Measurements from ENCODE around the gene NAV2.

Gene NAV2

GRCh38 chr11:19952911-19953310 is 240.3 kb downstream of the NAV2 start:
- no peak for TF ChIP-seq CTCF (IDR thresholded peaks at IDR 0.05; ENCODE audit: low read depth, low read length)
- no peak for DNase-seq (ENCODE audit: low read depth, low spot score)
- in situ Hi-C loops (cut with HindIII; ENCODE audit: low sequenced_read_pairs), result no loop called here
- no peak overlapping the region for H3K4me3 ChIP-seq (ENCODE audit: low read depth, low read length)

- in situ Hi-C loops (cut with HindIII; ENCODE audit: low sequenced_read_pairs), result no loop called here
- no peak overlapping the region for H3K4me3 ChIP-seq (ENCODE audit: low read depth, low read length)
- no peak for TF ChIP-seq CTCF (IDR thresholded peaks at IDR 0.05; ENCODE audit: low read depth, low read length)
- DNase-seq (ENCODE audit: low read depth, low spot score), result peak; percentile 63
These were observed 240.7 kb downstream of the NAV2 start for GRCh38 chr11:19953336-19953735.

GRCh38 chr11:19953909-19954308 is 241.3 kb downstream of the NAV2 start:
- peak; percentile 73 for TF ChIP-seq CTCF (IDR thresholded peaks at IDR 0.05; ENCODE audit: low read depth, low read length)
- in situ Hi-C loops (cut with HindIII; ENCODE audit: low sequenced_read_pairs), result no loop called here
- peak; percentile 94 for DNase-seq (ENCODE audit: low read depth, low spot score)
- H3K4me3 ChIP-seq (ENCODE audit: low read depth, low read length), result no peak overlapping the region

GRCh38 chr11:19954899-19955298 is 242.3 kb downstream of the NAV2 start:
- in situ Hi-C loops (cut with HindIII; ENCODE audit: low sequenced_read_pairs), result no loop called here
- DNase-seq (ENCODE audit: low read depth, low spot score), result no peak
- TF ChIP-seq CTCF (IDR thresholded peaks at IDR 0.05; ENCODE audit: low read depth, low read length), result no peak
- H3K4me3 ChIP-seq (ENCODE audit: low read depth, low read length), result no peak overlapping the region

- no peak for DNase-seq (ENCODE audit: low read depth, low spot score)
- in situ Hi-C loops (cut with HindIII; ENCODE audit: low sequenced_read_pairs), result no loop called here
- no peak for TF ChIP-seq CTCF (IDR thresholded peaks at IDR 0.05; ENCODE audit: low read depth, low read length)
- H3K4me3 ChIP-seq (ENCODE audit: low read depth, low read length), result no peak overlapping the region
These were observed 243.0 kb downstream of the NAV2 start for GRCh38 chr11:19955660-19956059.

GRCh38 chr11:19956228-19956627 is 243.6 kb downstream of the NAV2 start:
- no peak for DNase-seq (ENCODE audit: low read depth, low spot score)
- in situ Hi-C loops (cut with HindIII; ENCODE audit: low sequenced_read_pairs), result no loop called here
- H3K4me3 ChIP-seq (ENCODE audit: low read depth, low read length), result no peak overlapping the region
- TF ChIP-seq CTCF (IDR thresholded peaks at IDR 0.05; ENCODE audit: low read depth, low read length), result no peak
